ENCODE measurements around the gene SLC7A4. TPM values are rescaled to one million over a fixed set of nuclear protein-coding genes. Genes with fewer than 3 reads are reported as not detected.

Gene SLC7A4
- total and polyA plus RNA-seq, 9 donors, result 0.16 to 4.8 (median 0.47) TPM; not detected in 2

DNA sequence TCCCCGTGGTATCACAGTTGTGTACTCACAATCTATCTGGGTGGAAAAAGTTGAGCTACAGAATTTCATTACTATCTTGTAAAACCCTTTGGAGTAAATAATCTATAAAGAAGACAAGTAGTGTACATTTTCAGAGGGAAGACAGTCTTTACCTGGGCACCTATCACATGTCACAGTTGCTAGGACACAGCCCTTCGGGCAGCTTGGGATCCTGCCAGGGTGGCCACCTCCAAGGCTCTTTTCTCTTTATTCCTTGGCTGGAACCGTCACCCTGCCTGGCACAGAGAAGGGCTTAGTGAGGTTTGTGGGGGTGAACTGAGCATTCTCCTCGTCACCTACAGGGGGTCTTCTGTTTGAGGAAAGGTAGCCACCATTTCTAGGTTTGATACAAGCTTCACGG, 37.0 kb upstream of the SLC7A4 start:
- 59 to 72% (median 65%) methylated on average over 5 of the region's 5 CpGs for WGBS, 3 donors
- no peak for DNase-seq
- no peak overlapping the region for H3K27ac ChIP-seq

GRCh38 chr22:21068681-21069276, 36.4 kb upstream of the SLC7A4 start:
- Histone ChIP-seq H3K27ac (no peak overlapping the region), H3K27me3 (no peaks in the 10 kb centered on the region), H3K4me3 (no peak overlapping the region), H3K9me3 (no peaks in the 10 kb centered on the region), H3K4me1 (ENCODE audit: insufficient read depth) (no peaks in the 10 kb centered on the region), H3K36me3 (no peaks in the 10 kb centered on the region)
- intact Hi-C loops (cut with DNase I), result no loop called here
- 68 to 74% (median 71%) methylated on average over 4 of the region's 4 CpGs for WGBS, 3 donors
- DNase-seq, result no peak
- TF ChIP-seq CTCF (IDR thresholded peaks at IDR 0.05) (no peak), EP300 (IDR thresholded peaks at IDR 0.05) (no peak), POLR2A (IDR thresholded peaks at IDR 0.05) (no peak)

More for the DNA sequence above, 37.0 kb upstream of the SLC7A4 start:
- Histone ChIP-seq H3K9me3 (no peaks in the 10 kb centered on the region), H3K27me3 (no peaks in the 10 kb centered on the region), H3K36me3 (no peaks in the 10 kb centered on the region), H3K4me1 (ENCODE audit: insufficient read depth) (no peaks in the 10 kb centered on the region), H3K4me3 (no peak overlapping the region)
- intact Hi-C loops (cut with DNase I), result no loop called here
- TF ChIP-seq EP300 (IDR thresholded peaks at IDR 0.05) (no peak), POLR2A (IDR thresholded peaks at IDR 0.05) (no peak), CTCF (IDR thresholded peaks at IDR 0.05) (no peak)

DNA sequence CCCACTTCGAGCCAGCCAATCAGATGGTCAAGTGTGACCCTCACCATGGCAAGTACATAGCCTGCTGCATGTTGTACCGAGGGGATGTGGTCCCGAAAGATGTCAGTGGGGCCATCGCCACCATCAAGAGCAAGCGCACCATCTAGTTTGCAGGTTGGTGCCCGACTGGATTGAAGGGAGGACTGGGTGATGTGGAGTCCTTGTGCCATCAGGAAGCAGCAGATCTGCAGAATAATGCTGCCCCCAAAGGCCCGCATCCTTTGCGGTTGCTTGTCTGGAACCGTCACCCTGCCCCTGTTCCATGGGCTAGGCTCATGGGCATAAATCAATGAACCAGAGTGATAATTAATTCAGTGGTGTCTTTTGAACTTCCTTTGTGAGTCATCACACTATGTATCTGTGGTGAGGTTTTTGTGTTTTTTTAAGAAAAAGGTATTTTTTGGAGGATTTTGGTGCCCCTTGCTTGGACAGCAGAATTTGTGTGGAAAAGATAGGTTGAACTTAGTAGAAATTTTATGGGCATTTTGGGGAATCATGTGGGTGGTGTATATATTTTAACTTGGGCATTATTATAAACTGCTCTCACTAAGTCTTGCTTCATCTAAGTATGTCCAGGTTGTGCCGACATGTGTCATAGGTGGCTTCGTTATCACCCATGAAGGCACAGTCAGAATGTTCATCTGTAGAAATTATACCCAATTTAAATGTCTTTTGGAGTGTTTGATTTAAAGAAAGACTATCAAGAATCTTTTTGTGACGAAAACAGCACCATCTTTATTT, 35.7 kb upstream of the SLC7A4 start:
- Histone ChIP-seq H3K27ac (no peak overlapping the region), H3K4me3 (no peak overlapping the region), H3K36me3 (no peaks in the 10 kb centered on the region), H3K9me3 (no peaks in the 10 kb centered on the region), H3K27me3 (no peaks in the 10 kb centered on the region), H3K4me1 (ENCODE audit: insufficient read depth) (no peaks in the 10 kb centered on the region)
- TF ChIP-seq EP300 (IDR thresholded peaks at IDR 0.05), result no peak
- no peak for TF ChIP-seq CTCF (IDR thresholded peaks at IDR 0.05)
- no peak for TF ChIP-seq POLR2A (IDR thresholded peaks at IDR 0.05)
- DNase-seq, result no peak
- intact Hi-C loops (cut with DNase I), result no loop called here
- WGBS, 3 donors, result 95% methylated on average over 12 of the region's 12 CpGs

GRCh38 chr22:21067075-21067900, 34.9 kb upstream of the SLC7A4 start:
- Histone ChIP-seq H3K4me1 (ENCODE audit: insufficient read depth) (no peaks in the 10 kb centered on the region), H3K36me3 (no peaks in the 10 kb centered on the region), H3K4me3 (no peak overlapping the region), H3K27me3 (no peaks in the 10 kb centered on the region), H3K27ac (no peak overlapping the region), H3K9me3 (no peaks in the 10 kb centered on the region)
- TF ChIP-seq EP300 (IDR thresholded peaks at IDR 0.05) (no peak), POLR2A (IDR thresholded peaks at IDR 0.05) (no peak), CTCF (IDR thresholded peaks at IDR 0.05) (no peak)
- WGBS, 3 donors, result 87 to 91% (median 90%) methylated on average over 27 to 28 of the region's 28 CpGs
- DNase-seq, result no peak
- intact Hi-C loops (cut with DNase I), result no loop called here

Data from ovary (tissue), 9 donors.